ENCODE results near the gene JARID2.

JARID2 gene

GRCh38 chr6:15462717-15463525 lies 217.1 kb downstream of the JARID2 start:
- Histone ChIP-seq H4K20me1 (ENCODE audit: insufficient read depth, low read length) (0 out of 2 replicates have a peak, but pooled peaks cover 3% of the 10 kb centered on the region), H3K4me3 (ENCODE audit: low read length) (no peak overlapping the region), H2AFZ (ENCODE audit: low read length) (no peak overlapping the region), H3K4me2 (ENCODE audit: low read depth, low read length) (no peak overlapping the region), H3K9ac (ENCODE audit: low read length) (no peak overlapping the region), H3K36me3 (replicated peaks; ENCODE audit: insufficient read depth, low read length) (no peaks in the 10 kb centered on the region), H3K9me3 (replicated peaks; ENCODE audit: insufficient read depth, low read length) (no peaks in the 10 kb centered on the region), H3K27me3 (replicated peaks; ENCODE audit: insufficient read depth, low read length) (no peaks in the 10 kb centered on the region), H3K4me1 (ENCODE audit: low read length) (no peaks in the 10 kb centered on the region), H3F3A (ENCODE audit: insufficient read depth, low read length) (no peaks in the 10 kb centered on the region), H3K79me2 (ENCODE audit: low read length) (peaks cover 49% of the 10 kb centered on the region), H3K9me2 (replicated peaks; ENCODE audit: insufficient read depth, low read length) (no peaks in the 10 kb centered on the region), H3K27ac (ENCODE audit: low read length) (no peak overlapping the region)
- TF ChIP-seq EZH2 (optimal IDR thresholded peaks at IDR 0.05; ENCODE audit: low read depth, low read length) (no peak), EZH2phosphoT487 (IDR thresholded peaks at IDR 0.05; ENCODE audit: low read length) (no peak)
- TF ChIP-seq, protein P1, sequence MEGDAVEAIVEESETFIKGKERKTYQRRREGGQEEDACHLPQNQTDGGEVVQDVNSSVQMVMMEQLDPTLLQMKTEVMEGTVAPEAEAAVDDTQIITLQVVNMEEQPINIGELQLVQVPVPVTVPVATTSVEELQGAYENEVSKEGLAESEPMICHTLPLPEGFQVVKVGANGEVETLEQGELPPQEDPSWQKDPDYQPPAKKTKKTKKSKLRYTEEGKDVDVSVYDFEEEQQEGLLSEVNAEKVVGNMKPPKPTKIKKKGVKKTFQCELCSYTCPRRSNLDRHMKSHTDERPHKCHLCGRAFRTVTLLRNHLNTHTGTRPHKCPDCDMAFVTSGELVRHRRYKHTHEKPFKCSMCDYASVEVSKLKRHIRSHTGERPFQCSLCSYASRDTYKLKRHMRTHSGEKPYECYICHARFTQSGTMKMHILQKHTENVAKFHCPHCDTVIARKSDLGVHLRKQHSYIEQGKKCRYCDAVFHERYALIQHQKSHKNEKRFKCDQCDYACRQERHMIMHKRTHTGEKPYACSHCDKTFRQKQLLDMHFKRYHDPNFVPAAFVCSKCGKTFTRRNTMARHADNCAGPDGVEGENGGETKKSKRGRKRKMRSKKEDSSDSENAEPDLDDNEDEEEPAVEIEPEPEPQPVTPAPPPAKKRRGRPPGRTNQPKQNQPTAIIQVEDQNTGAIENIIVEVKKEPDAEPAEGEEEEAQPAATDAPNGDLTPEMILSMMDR (IDR thresholded peaks at IDR 0.05; ENCODE audit: low read length), result no peak
- no peak for DNase-seq

- Histone ChIP-seq H3K9me2 (replicated peaks; ENCODE audit: insufficient read depth, low read length) (no peaks in the 10 kb centered on the region), H3K79me2 (ENCODE audit: low read length) (peaks cover 48% of the 10 kb centered on the region), H3K27me3 (replicated peaks; ENCODE audit: insufficient read depth, low read length) (no peaks in the 10 kb centered on the region), H3K4me3 (ENCODE audit: low read length) (no peak overlapping the region), H3K9ac (ENCODE audit: low read length) (no peak overlapping the region), H3K9me3 (replicated peaks; ENCODE audit: insufficient read depth, low read length) (no peaks in the 10 kb centered on the region), H3F3A (ENCODE audit: insufficient read depth, low read length) (no peaks in the 10 kb centered on the region), H3K27ac (ENCODE audit: low read length) (no peak overlapping the region), H3K36me3 (replicated peaks; ENCODE audit: insufficient read depth, low read length) (no peaks in the 10 kb centered on the region), H2AFZ (ENCODE audit: low read length) (no peak overlapping the region), H3K4me2 (ENCODE audit: low read depth, low read length) (no peak overlapping the region), H4K20me1 (ENCODE audit: insufficient read depth, low read length) (0 out of 2 replicates have a peak, but pooled peaks cover 3% of the 10 kb centered on the region), H3K4me1 (ENCODE audit: low read length) (no peaks in the 10 kb centered on the region)
- TF ChIP-seq, protein P1 (IDR thresholded peaks at IDR 0.05; ENCODE audit: low read length), result peak; percentile 76
- TF ChIP-seq EZH2 (optimal IDR thresholded peaks at IDR 0.05; ENCODE audit: low read depth, low read length) (no peak), EZH2phosphoT487 (IDR thresholded peaks at IDR 0.05; ENCODE audit: low read length) (no peak)
- peak; percentile 22 for DNase-seq
Observed at GRCh38 chr6:15464211-15464725, 218.4 kb downstream of the JARID2 start.

GRCh38 chr6:15465212-15465611 lies 219.3 kb downstream of the JARID2 start:
- Histone ChIP-seq H3K9me3 (replicated peaks; ENCODE audit: insufficient read depth, low read length) (no peaks in the 10 kb centered on the region), H4K20me1 (ENCODE audit: insufficient read depth, low read length) (0 out of 2 replicates have a peak, but pooled peaks cover 3% of the 10 kb centered on the region), H3K4me2 (ENCODE audit: low read depth, low read length) (no peak overlapping the region), H3K27me3 (replicated peaks; ENCODE audit: insufficient read depth, low read length) (no peaks in the 10 kb centered on the region), H3K9ac (ENCODE audit: low read length) (no peak overlapping the region), H3K27ac (ENCODE audit: low read length) (no peak overlapping the region), H2AFZ (ENCODE audit: low read length) (no peak overlapping the region), H3F3A (ENCODE audit: insufficient read depth, low read length) (no peaks in the 10 kb centered on the region), H3K79me2 (ENCODE audit: low read length) (peaks cover 38% of the 10 kb centered on the region), H3K9me2 (replicated peaks; ENCODE audit: insufficient read depth, low read length) (no peaks in the 10 kb centered on the region), H3K4me1 (ENCODE audit: low read length) (no peaks in the 10 kb centered on the region), H3K36me3 (replicated peaks; ENCODE audit: insufficient read depth, low read length) (no peaks in the 10 kb centered on the region), H3K4me3 (ENCODE audit: low read length) (no peak overlapping the region)
- DNase-seq, result no peak
- no peak for TF ChIP-seq EZH2 (optimal IDR thresholded peaks at IDR 0.05; ENCODE audit: low read depth, low read length)
- no peak for TF ChIP-seq EZH2phosphoT487 (IDR thresholded peaks at IDR 0.05; ENCODE audit: low read length)
- TF ChIP-seq, protein P1 (IDR thresholded peaks at IDR 0.05; ENCODE audit: low read length), result no peak
